Smooth muscle cell of the brain vasculature (primary cell): ENCODE data around the gene NMNAT1.
"Not testable (repeated sequence)": the region's sequence is repeated elsewhere in the genome, so short reads cannot be mapped to it uniquely, and the experiment has no call there.

Experiments
- DNase-seq: peaks from one replicate; pipeline ENCODE4 v3.0.0-alpha.2; 2012; ENCODE audit warnings: low read depth, low spot score

The NMNAT1 gene

DNA sequence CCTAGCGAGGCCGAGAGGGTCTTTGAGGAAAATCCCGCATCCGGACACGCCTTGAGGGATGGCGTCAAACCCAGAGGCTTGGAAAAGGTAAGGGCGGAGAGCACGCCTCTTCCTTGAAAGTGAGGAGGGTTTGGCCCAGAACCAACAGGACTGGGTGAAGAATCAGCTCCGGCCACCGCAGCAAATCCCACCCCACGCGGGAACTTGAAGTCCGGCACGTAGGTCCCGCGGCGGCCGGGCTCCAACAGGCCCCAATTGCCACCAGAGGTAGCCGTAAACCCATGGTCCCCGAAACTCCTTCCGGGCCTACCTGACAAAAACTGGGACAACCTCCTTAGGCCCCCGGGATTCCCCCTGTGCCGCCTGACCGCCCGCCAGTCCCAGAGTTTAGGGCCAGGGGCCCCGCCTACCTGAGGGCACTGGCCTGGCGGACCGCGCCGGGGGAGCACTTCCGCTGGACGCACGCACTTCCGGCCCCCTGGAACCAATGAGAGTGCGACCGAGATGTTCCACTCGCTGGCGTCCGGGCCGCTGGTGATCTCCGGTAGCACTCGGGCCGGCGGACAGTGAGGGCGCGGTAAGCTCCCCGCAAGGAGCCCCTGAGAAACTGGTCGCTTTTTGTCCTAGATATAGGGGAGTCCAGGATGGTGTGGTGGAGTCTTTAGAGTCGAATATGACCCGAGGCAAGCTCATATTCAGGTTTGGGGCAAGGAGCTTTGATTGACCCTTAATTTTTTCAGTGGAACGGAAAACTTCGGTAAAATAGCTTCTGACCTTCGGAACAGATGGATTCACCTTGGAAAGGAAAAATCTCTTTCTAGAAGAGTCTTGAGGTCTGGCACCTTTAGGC, at the start of gene NMNAT1, which contains the start of gene LZIC:
Gene NMNAT1 (plus strand): TSS at position 537 of the 850 bp plus-strand sequence. CDS start 28,599 bp downstream, outside the sequence.
Gene LZIC (minus strand): TSS at position 453 of the 850 bp plus-strand sequence. CDS start 6,772 bp downstream, outside the sequence.
- DNase-seq = peak; percentile 75

DNA sequence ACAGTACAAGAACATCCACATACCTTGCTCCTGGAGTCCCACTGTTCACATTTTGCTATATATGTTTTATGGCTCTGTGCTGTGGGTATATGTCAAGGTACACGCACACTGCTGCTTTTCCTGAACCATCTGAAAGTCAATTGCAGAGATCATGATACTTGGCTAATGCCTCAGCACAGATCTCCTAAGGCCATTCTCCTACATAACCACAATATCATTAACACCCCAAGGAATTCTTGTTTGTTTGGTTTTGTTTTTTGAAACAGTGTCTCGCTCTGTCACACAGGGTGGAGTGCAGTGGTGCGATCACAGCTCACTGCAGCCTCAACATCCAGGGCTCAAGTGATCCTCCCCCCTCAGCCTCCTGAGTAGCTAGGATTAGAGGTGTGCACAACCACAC, 49.2 kb upstream of the NMNAT1 start:
- DNase-seq = no peak

DNA sequence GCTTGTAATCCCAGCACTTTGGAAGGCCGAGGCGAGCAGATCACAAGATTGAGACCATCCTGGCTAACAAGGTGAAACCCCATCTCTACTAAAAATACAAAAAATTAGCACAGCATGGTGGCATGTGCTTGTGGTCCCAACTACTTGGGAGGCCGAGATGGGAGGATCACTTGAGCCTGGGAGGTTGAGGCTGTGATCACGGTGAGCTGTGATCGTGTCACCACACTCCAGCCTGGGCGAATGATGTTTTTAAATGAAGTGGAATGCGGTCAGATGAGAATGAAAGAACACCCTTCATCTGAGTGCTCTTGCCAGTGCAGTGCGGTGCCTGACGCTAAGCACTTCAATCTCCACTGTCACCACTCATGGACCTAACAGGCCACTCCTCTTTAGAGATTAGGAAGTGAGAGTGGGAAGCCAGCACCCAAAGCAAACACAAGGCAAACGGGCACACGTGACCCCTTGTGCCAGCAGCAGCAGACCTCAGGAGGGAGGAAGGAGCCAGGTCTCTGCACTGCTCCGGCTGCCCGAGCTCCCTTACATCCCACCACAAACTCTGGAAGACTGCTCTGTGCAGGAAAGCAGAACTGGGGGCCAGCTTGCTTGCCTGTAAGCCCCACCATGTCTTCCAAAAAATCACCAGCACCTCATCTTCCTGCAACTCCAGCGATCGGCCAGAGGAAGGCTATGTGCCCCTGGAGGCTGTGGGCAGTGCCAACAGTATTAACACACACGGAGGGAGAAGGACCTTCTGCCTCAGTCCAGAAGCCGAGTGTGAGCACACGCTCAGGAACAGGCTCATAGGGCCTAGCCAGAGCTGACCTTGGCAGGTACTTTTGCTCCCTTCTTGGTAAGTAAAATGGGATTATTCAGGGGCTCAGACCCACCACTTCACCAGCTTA, 42.9 kb upstream of the NMNAT1 start:
- no peak for DNase-seq

GRCh38 chr1:9901148-9902059, 41.9 kb upstream of the NMNAT1 start:
- DNase-seq = no peak

DNA sequence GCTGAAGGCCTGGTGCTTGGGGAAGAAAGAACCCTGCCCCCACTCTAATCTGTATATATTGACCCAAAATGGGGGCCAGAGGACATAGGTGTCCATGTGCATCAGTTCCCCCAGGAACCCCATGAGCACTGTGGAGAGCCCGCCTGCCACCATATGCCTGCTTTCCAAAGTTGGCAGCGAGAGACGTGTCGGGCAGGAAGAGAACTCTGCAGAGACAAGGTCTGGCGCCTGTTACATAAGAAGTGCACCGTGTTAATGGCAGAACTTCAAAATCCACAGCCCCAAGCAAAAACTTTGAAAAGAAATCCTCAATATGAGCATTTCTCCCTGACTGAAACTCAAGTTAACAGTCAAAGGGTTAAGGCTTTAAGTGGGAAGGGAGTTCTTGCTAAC, 41.2 kb upstream of the NMNAT1 start:
- DNase-seq = no peak

DNA sequence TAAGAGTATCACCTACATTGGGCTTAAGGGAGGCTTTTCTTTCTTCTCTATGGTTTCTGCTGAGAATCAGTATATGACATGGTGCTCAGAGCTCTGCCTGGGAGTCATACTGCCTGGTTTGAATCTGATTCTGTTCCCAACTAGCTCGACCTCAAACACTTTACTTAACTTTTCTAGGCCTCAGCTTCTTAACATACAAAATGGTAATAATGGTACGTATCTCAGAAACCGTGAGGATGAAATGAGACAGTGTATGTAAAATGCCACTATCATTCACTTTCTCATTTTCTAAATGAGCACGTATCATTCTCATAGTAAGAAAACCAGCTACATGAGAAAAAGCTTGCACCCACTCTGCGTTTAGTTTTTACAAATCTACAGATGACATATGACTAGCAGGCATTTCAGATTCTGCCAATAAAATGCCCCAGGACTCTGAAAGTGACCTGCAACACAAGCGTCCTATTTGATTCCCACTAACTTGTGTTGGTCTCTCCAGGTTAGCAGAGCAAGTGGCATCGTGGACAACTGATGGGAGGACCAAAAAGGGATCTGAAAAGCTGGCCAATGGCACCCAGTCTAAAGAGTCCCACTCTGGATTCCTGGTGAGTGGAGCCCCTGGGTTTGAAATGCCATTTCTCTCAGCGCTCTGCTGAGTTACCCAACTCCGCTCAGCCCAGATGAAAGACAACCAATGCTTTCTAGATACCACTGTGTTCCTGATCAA, 39.3 kb upstream of the NMNAT1 start:
- no peak for DNase-seq

- no peak for DNase-seq
Measured at GRCh38 chr1:9904596-9904995, 38.7 kb upstream of the NMNAT1 start.

GRCh38 chr1:9905010-9905409, 38.3 kb upstream of the NMNAT1 start:
- DNase-seq = no peak

DNA sequence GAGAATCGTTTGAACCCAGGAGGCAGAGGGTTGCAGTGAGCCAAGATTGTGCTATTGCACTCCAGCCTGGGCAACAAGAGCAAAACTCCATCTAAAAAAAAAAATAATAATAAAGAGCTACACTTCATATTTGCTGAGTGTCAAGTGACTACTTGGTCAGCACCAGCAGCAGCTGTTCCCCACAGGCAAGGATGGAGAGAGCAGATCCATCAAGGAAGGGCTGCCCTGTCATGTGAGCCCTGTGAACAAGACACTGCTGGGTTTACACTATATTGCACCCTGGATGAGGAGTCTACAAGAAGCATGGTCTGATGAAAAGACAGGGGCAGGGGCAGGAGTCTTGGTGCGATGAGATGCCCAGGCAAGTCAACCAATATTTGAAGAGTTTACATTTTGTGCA, 36.8 kb upstream of the NMNAT1 start:
- no peak for DNase-seq

DNA sequence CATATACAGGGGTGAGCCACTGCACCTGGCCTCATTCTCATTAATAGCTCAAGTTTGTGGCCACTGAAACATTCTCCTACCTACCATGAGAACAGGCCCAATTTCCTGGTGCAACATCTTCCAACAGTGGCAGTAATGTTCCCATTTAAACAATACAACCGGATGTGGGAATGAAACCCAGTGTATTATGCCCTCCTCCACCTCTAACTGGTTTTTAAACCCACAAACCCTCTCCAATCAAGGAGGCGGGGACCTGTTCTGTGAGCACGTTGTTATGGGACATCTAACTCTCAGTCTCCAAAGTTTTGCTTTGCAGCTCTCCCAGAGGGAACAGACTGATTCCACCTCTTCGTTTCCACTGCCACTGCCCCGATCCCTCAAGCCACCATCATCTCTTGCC, 35.8 kb upstream of the NMNAT1 start:
- DNase-seq = no peak

- no peak for DNase-seq
Measured at GRCh38 chr1:9908871-9909233, 34.4 kb upstream of the NMNAT1 start.

DNA sequence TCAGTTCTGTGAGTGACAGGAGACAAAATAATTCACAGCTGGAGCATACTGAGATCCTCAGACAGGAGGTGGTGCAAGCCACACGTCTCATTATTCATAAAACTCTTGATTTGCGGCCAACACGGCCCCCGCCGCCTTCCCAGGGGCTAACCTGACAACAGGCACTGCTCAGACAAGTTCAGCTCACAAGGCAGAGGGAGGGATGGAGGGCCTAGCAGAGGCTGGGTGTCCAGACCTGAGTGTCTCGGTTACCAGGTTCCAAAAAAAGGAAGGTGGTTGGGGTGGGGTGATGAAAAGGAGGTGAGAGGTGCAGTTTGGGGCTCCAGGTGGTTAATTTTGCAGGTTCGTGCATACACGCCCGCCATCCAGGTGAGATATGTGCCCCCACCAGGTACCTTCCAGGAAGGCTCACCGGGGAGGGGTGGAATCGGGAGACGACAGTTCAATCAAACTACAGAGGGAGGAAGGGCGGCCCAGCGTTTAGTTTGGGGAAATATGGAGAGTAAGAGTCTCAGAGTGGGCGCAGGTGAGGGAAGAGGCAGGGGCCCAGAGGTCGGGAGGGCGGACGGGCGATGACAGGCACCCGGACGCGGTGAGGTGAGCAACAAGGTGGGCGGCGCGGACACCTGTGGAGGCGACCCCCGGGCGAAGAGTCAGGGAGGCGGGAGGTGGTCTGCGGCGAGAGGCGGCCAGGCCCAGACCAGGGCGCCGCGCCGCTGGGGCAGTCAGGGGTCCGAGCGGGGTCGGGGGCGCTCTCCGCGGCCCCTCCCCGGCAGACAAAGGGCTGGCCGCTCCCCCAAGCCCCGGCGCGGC, 33.8 kb upstream of the NMNAT1 start:
- no peak for DNase-seq

DNA sequence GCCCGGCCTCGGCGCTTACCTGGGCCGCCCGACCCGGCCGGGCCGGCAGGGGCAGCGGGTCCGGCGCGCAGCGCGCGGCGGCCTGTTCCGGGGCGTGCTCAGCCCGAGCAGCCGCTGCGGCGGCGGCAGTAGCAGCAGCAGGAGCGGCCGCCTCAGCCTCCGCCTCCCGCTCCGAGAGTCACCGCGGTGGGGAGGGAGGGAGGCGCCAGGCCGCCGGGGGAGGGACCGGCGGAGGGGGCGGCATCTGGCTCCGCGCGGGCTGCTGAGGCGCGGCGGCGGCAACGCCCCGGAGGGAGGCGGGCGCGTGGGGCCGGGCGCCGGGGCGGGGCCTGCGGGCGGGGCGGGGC, 33.2 kb upstream of the NMNAT1 start, which contains the start of gene CTNNBIP1:
Gene CTNNBIP1 (minus strand): TSS at position 194 of the 347 bp plus-strand sequence. CDS start 38,205 bp downstream, outside the sequence.
- no peak for DNase-seq

GRCh38 chr1:9910423-9911178, 32.7 kb upstream of the NMNAT1 start:
- peak; percentile 99 for DNase-seq

- DNase-seq = no peak
Measured at GRCh38 chr1:9912264-9912936, 30.9 kb upstream of the NMNAT1 start.

DNA sequence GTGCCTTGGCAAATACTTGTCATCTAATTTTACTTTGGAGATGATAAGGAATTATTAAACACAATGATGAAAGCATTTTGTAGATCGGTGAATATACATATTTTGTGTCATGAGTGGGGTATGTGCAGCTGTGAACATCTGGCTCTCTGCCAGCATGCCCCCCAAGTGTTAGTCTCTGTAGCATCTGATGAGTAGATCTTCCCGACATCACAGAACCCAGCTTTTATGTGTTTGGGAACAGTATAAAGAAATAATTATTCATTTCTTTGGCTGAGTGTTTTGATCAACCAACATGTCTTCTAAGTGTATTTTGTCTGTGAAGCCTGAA, 28.7 kb upstream of the NMNAT1 start:
- no peak for DNase-seq

DNA sequence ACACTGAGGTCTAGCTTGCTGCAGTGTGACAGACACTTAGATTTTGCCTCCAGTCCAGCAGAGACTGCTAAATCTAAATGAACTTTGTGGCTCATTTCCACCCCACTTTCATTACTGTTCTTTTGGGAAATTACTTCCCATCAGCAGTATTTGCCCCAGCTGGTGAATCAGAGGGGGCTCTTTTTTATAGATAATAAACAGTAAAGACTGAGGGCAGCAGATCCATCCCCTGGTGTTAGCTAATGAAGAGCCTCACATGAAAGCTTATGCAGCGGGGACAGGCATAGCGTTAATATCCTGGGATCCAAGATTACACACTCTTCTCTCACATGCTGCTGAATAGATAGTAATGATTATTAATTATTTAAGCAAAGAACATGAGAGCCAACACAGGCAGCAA, 26.8 kb upstream of the NMNAT1 start:
- no peak for DNase-seq

DNA sequence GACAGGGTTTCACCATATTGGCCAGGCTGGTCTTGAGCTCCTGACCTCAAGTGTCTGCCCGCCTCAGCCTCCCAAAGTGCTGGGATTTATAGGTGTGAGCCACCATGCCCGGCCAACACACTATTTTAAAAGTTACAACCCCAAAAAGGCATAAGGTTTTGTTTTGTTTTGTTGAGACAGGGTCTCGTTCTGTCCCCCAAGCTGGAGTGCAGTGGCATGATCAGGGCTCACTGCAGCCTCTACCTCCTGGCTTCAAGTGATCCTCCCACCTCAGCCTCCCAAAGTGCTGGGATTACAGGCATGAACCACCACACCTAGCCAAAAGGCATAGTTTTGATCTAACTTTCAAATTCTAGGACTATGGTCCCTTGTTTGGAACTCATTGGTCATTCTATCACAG, 25.8 kb upstream of the NMNAT1 start:
- not testable (repeated sequence) for DNase-seq

- no peak for DNase-seq
Measured at GRCh38 chr1:9917901-9918300, 25.4 kb upstream of the NMNAT1 start.
